GM23338 (cell line): Measurements from ENCODE around the gene SLC37A1. TPM values are rescaled to one million over a fixed set of nuclear protein-coding genes. Genes with fewer than 3 reads are reported as not detected.

Source experiments
- ATAC-seq: fragments of 200-7000 bp; cut with Tn5 transposase; 3 replicates; pipeline ENCODE4 v1.9.1; 2020
- DNase-seq: peaks from one replicate; pipeline ENCODE4 v3.0.0-alpha.2; 2015; ENCODE audit warnings: low spot score
- H2AFZ ChIP-seq: fragments of 200-600 bp; sonication (generic); 2 replicates; pipeline ENCODE4 v1.8.0; 2016; ENCODE audit warnings: antibody characterized with exemption, mild to moderate bottlenecking, moderate library complexity
- H3F3A ChIP-seq: fragments of 200-600 bp; sonication (generic); replicated peaks from 2 replicates; pipeline ENCODE4 v1.8.0; 2017; ENCODE audit warnings: antibody characterized with exemption, mixed run types, low read depth
- H3K27ac ChIP-seq: fragments of 200-600 bp; sonication (generic); 2 replicates; pipeline ENCODE4 v1.6.1; 2016; ENCODE audit warnings: low read depth
- H3K27me3 ChIP-seq: fragments of 200-600 bp; sonication (generic); 2 replicates; pipeline ENCODE4 v1.8.0; 2016; ENCODE audit warnings: mild to moderate bottlenecking, mixed run types, moderate library complexity; ENCODE audit not compliant: insufficient read depth
- H3K36me3 ChIP-seq: fragments of 200-600 bp; sonication (generic); 2 replicates; pipeline ENCODE4 v1.8.0; 2016; ENCODE audit warnings: mild to moderate bottlenecking; ENCODE audit not compliant: insufficient read depth
- H3K4me1 ChIP-seq: fragments of 200-600 bp; sonication (generic); 2 replicates; pipeline ENCODE4 v1.8.0; 2016; ENCODE audit warnings: mild to moderate bottlenecking, moderate library complexity; ENCODE audit not compliant: insufficient read depth
- H3K4me2 ChIP-seq: fragments of 200-600 bp; sonication (generic); 2 replicates; pipeline ENCODE4 v1.7.1; 2017; ENCODE audit warnings: mixed run types
- H3K4me3 ChIP-seq: fragments of 200-600 bp; sonication (generic); 2 replicates; pipeline ENCODE4 v1.6.1; 2016; ENCODE audit warnings: mixed run types
- H3K79me2 ChIP-seq: fragments of 200-600 bp; sonication (generic); replicated peaks from 2 replicates; pipeline ENCODE4 v1.8.0; 2017; ENCODE audit warnings: mild to moderate bottlenecking; ENCODE audit not compliant: insufficient read depth
- H3K9me2 ChIP-seq: fragments of 200-600 bp; sonication (generic); 2 replicates; pipeline ENCODE4 v1.8.0; 2017; ENCODE audit not compliant: insufficient read depth
- H4K20me1 ChIP-seq: fragments of 200-600 bp; sonication (generic); replicated peaks from 2 replicates; pipeline ENCODE4 v1.8.0; 2017; ENCODE audit warnings: mild to moderate bottlenecking; ENCODE audit not compliant: insufficient read depth
- H3K27ac Mint-ChIP-seq: 2 replicates; pipeline ENCODE4 v1.8.0; 2020; ENCODE audit warnings: inconsistent platforms, mild to moderate bottlenecking, moderate library complexity, mixed read lengths
- H3K27me3 Mint-ChIP-seq: 3 replicates; pipeline ENCODE4 v1.8.0; 2022; ENCODE audit warnings: low read depth, mild to moderate bottlenecking, moderate library complexity, mixed read lengths, inconsistent platforms; ENCODE audit not compliant: insufficient read depth, poor library complexity
- H3K36me3 Mint-ChIP-seq: 3 replicates; pipeline ENCODE4 v1.8.0; 2021; ENCODE audit warnings: low read depth, mild to moderate bottlenecking, inconsistent platforms, moderate library complexity, mixed read lengths
- H3K4me1 Mint-ChIP-seq: 3 replicates; pipeline ENCODE4 v1.8.0; 2020; ENCODE audit warnings: mild to moderate bottlenecking, inconsistent platforms, mixed read lengths
- H3K4me3 Mint-ChIP-seq: 3 replicates; pipeline ENCODE4 v1.8.0; 2021; ENCODE audit warnings: moderate library complexity, mild to moderate bottlenecking, inconsistent platforms, mixed read lengths
- H3K9me3 Mint-ChIP-seq: 3 replicates; pipeline ENCODE4 v1.8.0; 2020; ENCODE audit warnings: moderate library complexity, mild to moderate bottlenecking, inconsistent platforms, mixed read lengths
- CREB1 ChIP-seq: fragments of 250-450 bp; sonication (Bioruptor Pico); IDR thresholded peaks from 2 replicates; pipeline ENCODE4 v1.5.0; 2020; ENCODE audit warnings: low read depth, mild to moderate bottlenecking, moderate library complexity
- EZH2 ChIP-seq: fragments of 200-600 bp; sonication (generic); IDR thresholded peaks from one replicate; pipeline ENCODE4 v1.8.0; 2017; ENCODE audit warnings: antibody characterized with exemption, mild to moderate bottlenecking, low read depth; ENCODE audit not compliant: unreplicated experiment
- EZH2phosphoT487 ChIP-seq: fragments of 200-600 bp; sonication (generic); IDR thresholded peaks from one replicate; pipeline ENCODE4 v1.8.1; 2018; ENCODE audit warnings: antibody characterized with exemption; ENCODE audit not compliant: unreplicated experiment
- JUNB ChIP-seq: IDR thresholded peaks from one replicate; pipeline ENCODE4 v1.6.1; 2016; ENCODE audit warnings: antibody characterized with exemption; ENCODE audit not compliant: unreplicated experiment
- NANOG ChIP-seq: IDR thresholded peaks from 2 replicates; pipeline ENCODE4 v1.6.1; 2016; ENCODE audit warnings: antibody characterized with exemption, borderline replicate concordance
- POLR2AphosphoS5 ChIP-seq: IDR thresholded peaks from 2 replicates; pipeline ENCODE4 v1.6.1; 2016; ENCODE audit warnings: antibody characterized with exemption, low read depth
- REST ChIP-seq: IDR thresholded peaks from one replicate; pipeline ENCODE4 v1.6.1; 2018; ENCODE audit warnings: antibody characterized with exemption; ENCODE audit not compliant: unreplicated experiment
- STAT1 ChIP-seq: IDR thresholded peaks from one replicate; pipeline ENCODE4 v1.6.1; 2016; ENCODE audit warnings: antibody characterized with exemption; ENCODE audit not compliant: unreplicated experiment
- ZNF114 ChIP-seq: fragments of 250-450 bp; sonication (Bioruptor Pico); IDR thresholded peaks from 2 replicates; pipeline ENCODE4 v1.5.0; 2020; ENCODE audit warnings: mild to moderate bottlenecking, moderate library complexity
- ZNF331 ChIP-seq: fragments of 250-450 bp; sonication (Bioruptor Pico); IDR thresholded peaks from 2 replicates; pipeline ENCODE4 v1.5.0; 2020; ENCODE audit warnings: low read depth, mild to moderate bottlenecking, moderate library complexity
- polyA plus RNA-seq: library from polyadenylated mRNA; unstranded; fragments of >200 nt; fragmentation: Nextera tagmentation; extraction: Ambion mirVana; gene quantifications from 2 replicates; pipeline ENCODE4 v1.2.1, GENCODE V29; 2016
- total RNA-seq: library from RNA; depleted of rRNA; stranded (reverse); fragments of >200 nt; shearing (Covaris generic); gene quantifications from 2 replicates; pipeline ENCODE4 v1.2.3, GENCODE V29; 2014
- TF ChIP-seq, protein P1 (sequence below), 2 experiments: fragments of 200-600 bp in 1 of 2; sonication (generic) in 1 of 2; conservative IDR thresholded peaks; 2 replicates each; pipeline versions ENCODE4 v1.5.1 to v1.6.1; 2016 to 2017; ENCODE audit warnings: antibody characterized with exemption in 2 of 2, low read depth in 2 of 2, mild to moderate bottlenecking in 2 of 2, moderate library complexity in 1 of 2
- TF ChIP-seq, protein P2 (sequence below): IDR thresholded peaks from 2 replicates; pipeline ENCODE4 v1.6.1; 2016; ENCODE audit warnings: antibody characterized with exemption
- TF ChIP-seq, protein P3 (sequence below): fragments of 250-450 bp; sonication (Bioruptor Pico); IDR thresholded peaks from 2 replicates; pipeline ENCODE4 v1.5.0; 2020; ENCODE audit warnings: mild to moderate bottlenecking, moderate library complexity

Gene SLC37A1
- total and polyA plus RNA-seq, 2 experiments from 2014 or later: 14.0 to 30.3 TPM

DNA sequence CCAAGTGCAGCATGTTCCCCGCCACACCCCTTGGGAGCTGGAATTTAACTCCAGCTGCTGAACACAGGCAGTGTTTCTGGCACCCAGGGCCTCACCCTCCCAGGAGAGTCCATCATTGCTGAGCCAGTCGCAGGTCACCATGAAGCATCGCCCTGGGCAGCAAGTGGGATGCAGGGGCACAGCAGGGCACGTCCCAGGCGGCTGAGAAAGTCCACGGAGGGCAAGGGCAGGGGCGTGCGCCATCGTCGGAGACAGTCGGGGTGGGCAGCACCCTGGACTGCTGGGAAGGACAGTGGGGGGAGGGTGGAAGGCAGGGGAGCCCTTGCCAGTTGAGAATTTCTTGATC, 70.6 kb downstream of the SLC37A1 start:
- ATAC-seq: no peak
- 0 out of 3 replicates have a peak, but pooled peaks cover 2% of the 10 kb centered on the region for H3K36me3 Mint-ChIP-seq

More for the DNA sequence above, 70.6 kb downstream of the SLC37A1 start:
- no peaks in the 10 kb centered on the region for H3K27me3 ChIP-seq
- H3K4me3 Mint-ChIP-seq: no peak overlapping the region
- no peaks in the 10 kb centered on the region for H3K4me1 Mint-ChIP-seq
- no peak overlapping the region for H2AFZ ChIP-seq
- no peaks in the 10 kb centered on the region for H3K4me1 ChIP-seq
- H3K27ac Mint-ChIP-seq: no peak overlapping the region
- H3K4me3 ChIP-seq: no peak overlapping the region
- H3K27ac ChIP-seq: no peak overlapping the region
- H4K20me1 ChIP-seq: no peaks in the 10 kb centered on the region
- TF ChIP-seq, protein P1, sequence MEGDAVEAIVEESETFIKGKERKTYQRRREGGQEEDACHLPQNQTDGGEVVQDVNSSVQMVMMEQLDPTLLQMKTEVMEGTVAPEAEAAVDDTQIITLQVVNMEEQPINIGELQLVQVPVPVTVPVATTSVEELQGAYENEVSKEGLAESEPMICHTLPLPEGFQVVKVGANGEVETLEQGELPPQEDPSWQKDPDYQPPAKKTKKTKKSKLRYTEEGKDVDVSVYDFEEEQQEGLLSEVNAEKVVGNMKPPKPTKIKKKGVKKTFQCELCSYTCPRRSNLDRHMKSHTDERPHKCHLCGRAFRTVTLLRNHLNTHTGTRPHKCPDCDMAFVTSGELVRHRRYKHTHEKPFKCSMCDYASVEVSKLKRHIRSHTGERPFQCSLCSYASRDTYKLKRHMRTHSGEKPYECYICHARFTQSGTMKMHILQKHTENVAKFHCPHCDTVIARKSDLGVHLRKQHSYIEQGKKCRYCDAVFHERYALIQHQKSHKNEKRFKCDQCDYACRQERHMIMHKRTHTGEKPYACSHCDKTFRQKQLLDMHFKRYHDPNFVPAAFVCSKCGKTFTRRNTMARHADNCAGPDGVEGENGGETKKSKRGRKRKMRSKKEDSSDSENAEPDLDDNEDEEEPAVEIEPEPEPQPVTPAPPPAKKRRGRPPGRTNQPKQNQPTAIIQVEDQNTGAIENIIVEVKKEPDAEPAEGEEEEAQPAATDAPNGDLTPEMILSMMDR (conservative IDR thresholded peaks at IDR 0.05; ENCODE audit: low read depth in 2 of 2): no peak
- no peak for TF ChIP-seq NANOG
- TF ChIP-seq ZNF114 (CRISPR knock-in tag): no peak
- TF ChIP-seq, protein P2, sequence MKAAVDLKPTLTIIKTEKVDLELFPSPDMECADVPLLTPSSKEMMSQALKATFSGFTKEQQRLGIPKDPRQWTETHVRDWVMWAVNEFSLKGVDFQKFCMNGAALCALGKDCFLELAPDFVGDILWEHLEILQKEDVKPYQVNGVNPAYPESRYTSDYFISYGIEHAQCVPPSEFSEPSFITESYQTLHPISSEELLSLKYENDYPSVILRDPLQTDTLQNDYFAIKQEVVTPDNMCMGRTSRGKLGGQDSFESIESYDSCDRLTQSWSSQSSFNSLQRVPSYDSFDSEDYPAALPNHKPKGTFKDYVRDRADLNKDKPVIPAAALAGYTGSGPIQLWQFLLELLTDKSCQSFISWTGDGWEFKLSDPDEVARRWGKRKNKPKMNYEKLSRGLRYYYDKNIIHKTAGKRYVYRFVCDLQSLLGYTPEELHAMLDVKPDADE: no peak
- no peak for TF ChIP-seq POLR2AphosphoS5
- no peak for TF ChIP-seq ZNF331
- no peak for TF ChIP-seq JUNB
- no peak for TF ChIP-seq EZH2phosphoT487
- no peak for TF ChIP-seq EZH2
- TF ChIP-seq REST: no peak
- no peak for TF ChIP-seq STAT1
- no peak for TF ChIP-seq CREB1 (CRISPR knock-in tag)
- TF ChIP-seq, protein P3, sequence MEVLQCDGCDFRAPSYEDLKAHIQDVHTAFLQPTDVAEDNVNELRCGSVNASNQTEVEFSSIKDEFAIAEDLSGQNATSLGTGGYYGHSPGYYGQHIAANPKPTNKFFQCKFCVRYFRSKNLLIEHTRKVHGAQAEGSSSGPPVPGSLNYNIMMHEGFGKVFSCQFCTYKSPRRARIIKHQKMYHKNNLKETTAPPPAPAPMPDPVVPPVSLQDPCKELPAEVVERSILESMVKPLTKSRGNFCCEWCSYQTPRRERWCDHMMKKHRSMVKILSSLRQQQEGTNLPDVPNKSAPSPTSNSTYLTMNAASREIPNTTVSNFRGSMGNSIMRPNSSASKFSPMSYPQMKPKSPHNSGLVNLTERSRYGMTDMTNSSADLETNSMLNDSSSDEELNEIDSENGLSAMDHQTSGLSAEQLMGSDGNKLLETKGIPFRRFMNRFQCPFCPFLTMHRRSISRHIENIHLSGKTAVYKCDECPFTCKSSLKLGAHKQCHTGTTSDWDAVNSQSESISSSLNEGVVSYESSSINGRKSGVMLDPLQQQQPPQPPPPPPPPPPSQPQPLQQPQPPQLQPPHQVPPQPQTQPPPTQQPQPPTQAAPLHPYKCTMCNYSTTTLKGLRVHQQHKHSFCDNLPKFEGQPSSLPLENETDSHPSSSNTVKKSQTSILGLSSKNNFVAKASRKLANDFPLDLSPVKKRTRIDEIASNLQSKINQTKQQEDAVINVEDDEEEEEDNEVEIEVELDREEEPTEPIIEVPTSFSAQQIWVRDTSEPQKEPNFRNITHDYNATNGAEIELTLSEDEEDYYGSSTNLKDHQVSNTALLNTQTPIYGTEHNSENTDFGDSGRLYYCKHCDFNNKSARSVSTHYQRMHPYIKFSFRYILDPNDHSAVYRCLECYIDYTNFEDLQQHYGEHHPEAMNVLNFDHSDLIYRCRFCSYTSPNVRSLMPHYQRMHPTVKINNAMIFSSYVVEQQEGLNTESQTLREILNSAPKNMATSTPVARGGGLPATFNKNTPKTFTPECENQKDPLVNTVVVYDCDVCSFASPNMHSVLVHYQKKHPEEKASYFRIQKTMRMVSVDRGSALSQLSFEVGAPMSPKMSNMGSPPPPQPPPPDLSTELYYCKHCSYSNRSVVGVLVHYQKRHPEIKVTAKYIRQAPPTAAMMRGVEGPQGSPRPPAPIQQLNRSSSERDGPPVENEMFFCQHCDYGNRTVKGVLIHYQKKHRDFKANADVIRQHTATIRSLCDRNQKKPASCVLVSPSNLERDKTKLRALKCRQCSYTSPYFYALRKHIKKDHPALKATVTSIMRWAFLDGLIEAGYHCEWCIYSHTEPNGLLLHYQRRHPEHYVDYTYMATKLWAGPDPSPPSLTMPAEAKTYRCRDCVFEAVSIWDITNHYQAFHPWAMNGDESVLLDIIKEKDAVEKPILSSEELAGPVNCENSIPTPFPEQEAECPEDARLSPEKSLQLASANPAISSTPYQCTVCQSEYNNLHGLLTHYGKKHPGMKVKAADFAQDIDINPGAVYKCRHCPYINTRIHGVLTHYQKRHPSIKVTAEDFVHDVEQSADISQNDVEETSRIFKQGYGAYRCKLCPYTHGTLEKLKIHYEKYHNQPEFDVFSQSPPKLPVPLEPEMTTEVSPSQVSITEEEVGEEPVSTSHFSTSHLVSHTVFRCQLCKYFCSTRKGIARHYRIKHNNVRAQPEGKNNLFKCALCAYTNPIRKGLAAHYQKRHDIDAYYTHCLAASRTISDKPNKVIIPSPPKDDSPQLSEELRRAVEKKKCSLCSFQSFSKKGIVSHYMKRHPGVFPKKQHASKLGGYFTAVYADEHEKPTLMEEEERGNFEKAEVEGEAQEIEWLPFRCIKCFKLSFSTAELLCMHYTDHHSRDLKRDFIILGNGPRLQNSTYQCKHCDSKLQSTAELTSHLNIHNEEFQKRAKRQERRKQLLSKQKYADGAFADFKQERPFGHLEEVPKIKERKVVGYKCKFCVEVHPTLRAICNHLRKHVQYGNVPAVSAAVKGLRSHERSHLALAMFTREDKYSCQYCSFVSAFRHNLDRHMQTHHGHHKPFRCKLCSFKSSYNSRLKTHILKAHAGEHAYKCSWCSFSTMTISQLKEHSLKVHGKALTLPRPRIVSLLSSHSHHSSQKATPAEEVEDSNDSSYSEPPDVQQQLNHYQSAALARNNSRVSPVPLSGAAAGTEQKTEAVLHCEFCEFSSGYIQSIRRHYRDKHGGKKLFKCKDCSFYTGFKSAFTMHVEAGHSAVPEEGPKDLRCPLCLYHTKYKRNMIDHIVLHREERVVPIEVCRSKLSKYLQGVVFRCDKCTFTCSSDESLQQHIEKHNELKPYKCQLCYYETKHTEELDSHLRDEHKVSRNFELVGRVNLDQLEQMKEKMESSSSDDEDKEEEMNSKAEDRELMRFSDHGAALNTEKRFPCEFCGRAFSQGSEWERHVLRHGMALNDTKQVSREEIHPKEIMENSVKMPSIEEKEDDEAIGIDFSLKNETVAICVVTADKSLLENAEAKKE (CRISPR knock-in tag): no peak
- H3K79me2 ChIP-seq: no peaks in the 10 kb centered on the region
- H3K4me2 ChIP-seq: no peak overlapping the region
- H3K9me3 Mint-ChIP-seq: no peaks in the 10 kb centered on the region
- peaks cover 18% of the 10 kb centered on the region for H3K27me3 Mint-ChIP-seq
- no peaks in the 10 kb centered on the region for H3K9me2 ChIP-seq
- H3K36me3 ChIP-seq: no peaks in the 10 kb centered on the region
- no peak for DNase-seq
- H3F3A ChIP-seq: no peaks in the 10 kb centered on the region
